NB4 (cell line): Measurements from ENCODE around the gene GNGT1.

Experiments used
- POLR2A ChIP-seq: IDR thresholded peaks from 2 replicates; pipeline ENCODE4 v1.6.1; 2011; ENCODE audit warnings: mild to moderate bottlenecking; ENCODE audit not compliant: insufficient read length; ENCODE audit errors: extremely low read depth
- TF ChIP-seq, protein P1 (sequence below): IDR thresholded peaks from one replicate; pipeline ENCODE4 v1.5.1; 2012; ENCODE audit warnings: low read depth, low read length
- TF ChIP-seq, protein P2 (sequence below): IDR thresholded peaks from 2 replicates; pipeline ENCODE4 v1.6.1; 2011; ENCODE audit warnings: low read depth, low read length

GRCh38 chr7:93914581-93915066 is 8.3 kb downstream of the GNGT1 start:
- TF ChIP-seq, protein P1, sequence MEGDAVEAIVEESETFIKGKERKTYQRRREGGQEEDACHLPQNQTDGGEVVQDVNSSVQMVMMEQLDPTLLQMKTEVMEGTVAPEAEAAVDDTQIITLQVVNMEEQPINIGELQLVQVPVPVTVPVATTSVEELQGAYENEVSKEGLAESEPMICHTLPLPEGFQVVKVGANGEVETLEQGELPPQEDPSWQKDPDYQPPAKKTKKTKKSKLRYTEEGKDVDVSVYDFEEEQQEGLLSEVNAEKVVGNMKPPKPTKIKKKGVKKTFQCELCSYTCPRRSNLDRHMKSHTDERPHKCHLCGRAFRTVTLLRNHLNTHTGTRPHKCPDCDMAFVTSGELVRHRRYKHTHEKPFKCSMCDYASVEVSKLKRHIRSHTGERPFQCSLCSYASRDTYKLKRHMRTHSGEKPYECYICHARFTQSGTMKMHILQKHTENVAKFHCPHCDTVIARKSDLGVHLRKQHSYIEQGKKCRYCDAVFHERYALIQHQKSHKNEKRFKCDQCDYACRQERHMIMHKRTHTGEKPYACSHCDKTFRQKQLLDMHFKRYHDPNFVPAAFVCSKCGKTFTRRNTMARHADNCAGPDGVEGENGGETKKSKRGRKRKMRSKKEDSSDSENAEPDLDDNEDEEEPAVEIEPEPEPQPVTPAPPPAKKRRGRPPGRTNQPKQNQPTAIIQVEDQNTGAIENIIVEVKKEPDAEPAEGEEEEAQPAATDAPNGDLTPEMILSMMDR = no peak
- no peak for TF ChIP-seq POLR2A
- TF ChIP-seq, protein P2, sequence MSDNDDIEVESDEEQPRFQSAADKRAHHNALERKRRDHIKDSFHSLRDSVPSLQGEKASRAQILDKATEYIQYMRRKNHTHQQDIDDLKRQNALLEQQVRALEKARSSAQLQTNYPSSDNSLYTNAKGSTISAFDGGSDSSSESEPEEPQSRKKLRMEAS = no peak
